NCI-H510A (cell line): ENCODE data around the gene CMIP.

Experiments
- DNase-seq: peaks from one replicate; lab custom pipeline; 2025; lab: John Stamatoyannopoulos, UW

The CMIP gene

GRCh38 chr16:81607805-81608522, 163.4 kb downstream of the CMIP start:
- no peak for DNase-seq

GRCh38 chr16:81608523-81609209, 164.1 kb downstream of the CMIP start:
- no peak for DNase-seq

- no peak for DNase-seq
These were observed 164.8 kb downstream of the CMIP start for GRCh38 chr16:81609323-81609892.

- DNase-seq, result no peak
These were observed 165.7 kb downstream of the CMIP start for GRCh38 chr16:81610144-81610842.

GRCh38 chr16:81610936-81611335, 166.3 kb downstream of the CMIP start:
- DNase-seq, result no peak

GRCh38 chr16:81611721-81612120, 167.1 kb downstream of the CMIP start:
- no peak for DNase-seq

- no peak for DNase-seq
These were observed 167.9 kb downstream of the CMIP start for GRCh38 chr16:81612351-81613163.

- DNase-seq, result no peak
These were observed 169.6 kb downstream of the CMIP start for GRCh38 chr16:81614171-81614570.

- DNase-seq, result no peak
These were observed 170.2 kb downstream of the CMIP start for GRCh38 chr16:81614654-81615359.

- no peak for DNase-seq
These were observed 170.8 kb downstream of the CMIP start for GRCh38 chr16:81615411-81615810.

- no peak for DNase-seq
These were observed 171.2 kb downstream of the CMIP start for GRCh38 chr16:81615833-81616232.

GRCh38 chr16:81616321-81617020, 171.9 kb downstream of the CMIP start:
- DNase-seq, result no peak

- no peak for DNase-seq
These were observed 172.4 kb downstream of the CMIP start for GRCh38 chr16:81617021-81617346.

- no peak for DNase-seq
These were observed 173.6 kb downstream of the CMIP start for GRCh38 chr16:81618187-81618586.

GRCh38 chr16:81618661-81619060, 174.1 kb downstream of the CMIP start:
- DNase-seq, result peak; percentile 50

- DNase-seq, result no peak
These were observed 175.4 kb downstream of the CMIP start for GRCh38 chr16:81620029-81620428.

GRCh38 chr16:81620796-81621195, 176.2 kb downstream of the CMIP start:
- DNase-seq, result no peak

GRCh38 chr16:81621496-81621895, 176.9 kb downstream of the CMIP start:
- DNase-seq, result no peak

- no peak for DNase-seq
These were observed 178.9 kb downstream of the CMIP start for GRCh38 chr16:81623365-81624102.

- no peak for DNase-seq
These were observed 179.8 kb downstream of the CMIP start for GRCh38 chr16:81624403-81624759.
